C4-2B (cell line): ENCODE results near the gene BMAL1.

Source experiments
- H3K27ac ChIP-seq: fragments of 450-650 bp; 2 replicates; pipeline ENCODE4 v1.5.1; 2017
- ZFX ChIP-seq: fragments of 450-650 bp; IDR thresholded peaks from 2 replicates; pipeline ENCODE4 v1.6.1; 2017
- TF ChIP-seq, protein P1 (sequence below): fragments of 450-650 bp; conservative IDR thresholded peaks from 2 replicates; pipeline ENCODE4 v1.5.1; 2017; ENCODE audit warnings: mild to moderate bottlenecking

Gene BMAL1

DNA sequence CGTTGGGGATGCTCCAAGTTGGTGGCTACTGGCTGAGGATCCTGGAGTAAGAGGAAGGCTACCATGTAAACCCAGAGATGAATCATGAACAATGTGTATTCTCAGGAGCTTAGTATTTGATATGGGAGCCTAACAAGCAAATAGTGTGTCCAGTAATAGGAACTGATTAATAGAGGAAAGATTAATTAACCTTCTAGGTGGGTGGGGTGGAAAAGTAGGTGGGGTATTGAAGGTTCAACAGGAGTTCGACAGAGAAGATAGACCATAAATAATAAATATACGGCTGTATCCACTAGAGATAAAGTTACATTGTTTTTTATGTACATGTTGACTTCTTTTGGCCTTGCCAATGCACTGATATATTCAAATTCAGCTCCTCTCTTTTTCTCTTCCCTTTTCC, 43.1 kb downstream of the BMAL1 start:
- no peak overlapping the region for H3K27ac ChIP-seq
- TF ChIP-seq ZFX, result no peak
- TF ChIP-seq, protein P1, sequence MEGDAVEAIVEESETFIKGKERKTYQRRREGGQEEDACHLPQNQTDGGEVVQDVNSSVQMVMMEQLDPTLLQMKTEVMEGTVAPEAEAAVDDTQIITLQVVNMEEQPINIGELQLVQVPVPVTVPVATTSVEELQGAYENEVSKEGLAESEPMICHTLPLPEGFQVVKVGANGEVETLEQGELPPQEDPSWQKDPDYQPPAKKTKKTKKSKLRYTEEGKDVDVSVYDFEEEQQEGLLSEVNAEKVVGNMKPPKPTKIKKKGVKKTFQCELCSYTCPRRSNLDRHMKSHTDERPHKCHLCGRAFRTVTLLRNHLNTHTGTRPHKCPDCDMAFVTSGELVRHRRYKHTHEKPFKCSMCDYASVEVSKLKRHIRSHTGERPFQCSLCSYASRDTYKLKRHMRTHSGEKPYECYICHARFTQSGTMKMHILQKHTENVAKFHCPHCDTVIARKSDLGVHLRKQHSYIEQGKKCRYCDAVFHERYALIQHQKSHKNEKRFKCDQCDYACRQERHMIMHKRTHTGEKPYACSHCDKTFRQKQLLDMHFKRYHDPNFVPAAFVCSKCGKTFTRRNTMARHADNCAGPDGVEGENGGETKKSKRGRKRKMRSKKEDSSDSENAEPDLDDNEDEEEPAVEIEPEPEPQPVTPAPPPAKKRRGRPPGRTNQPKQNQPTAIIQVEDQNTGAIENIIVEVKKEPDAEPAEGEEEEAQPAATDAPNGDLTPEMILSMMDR, result no peak

GRCh38 chr11:13321431-13321830, 43.8 kb downstream of the BMAL1 start:
- TF ChIP-seq ZFX, result no peak
- TF ChIP-seq, protein P1, result no peak

DNA sequence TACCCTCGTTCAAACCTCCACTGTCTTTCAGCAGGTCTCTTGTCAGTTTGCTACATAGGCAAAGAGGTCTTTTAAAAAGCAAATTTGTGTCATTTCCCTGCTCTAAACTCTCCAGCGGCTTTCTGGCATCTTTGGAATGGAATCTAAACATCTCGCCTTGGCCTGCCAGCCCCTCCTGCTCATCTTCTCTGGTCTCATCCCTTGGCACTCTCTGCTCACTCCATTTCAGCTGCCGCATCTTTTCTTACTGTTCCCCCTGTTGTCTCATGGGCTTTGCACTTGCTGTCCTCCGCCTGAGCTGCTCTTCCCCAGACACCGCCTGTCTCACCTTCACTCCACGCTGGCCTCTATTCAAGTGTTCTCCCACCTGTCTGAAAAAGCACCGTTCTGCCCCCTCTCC, 46.6 kb downstream of the BMAL1 start:
- H3K27ac ChIP-seq, result no peak overlapping the region
- TF ChIP-seq, protein P1, result no peak
- no peak for TF ChIP-seq ZFX

More at GRCh38 chr11:13321431-13321830, 43.8 kb downstream of the BMAL1 start:
- H3K27ac ChIP-seq, result no peak overlapping the region

DNA sequence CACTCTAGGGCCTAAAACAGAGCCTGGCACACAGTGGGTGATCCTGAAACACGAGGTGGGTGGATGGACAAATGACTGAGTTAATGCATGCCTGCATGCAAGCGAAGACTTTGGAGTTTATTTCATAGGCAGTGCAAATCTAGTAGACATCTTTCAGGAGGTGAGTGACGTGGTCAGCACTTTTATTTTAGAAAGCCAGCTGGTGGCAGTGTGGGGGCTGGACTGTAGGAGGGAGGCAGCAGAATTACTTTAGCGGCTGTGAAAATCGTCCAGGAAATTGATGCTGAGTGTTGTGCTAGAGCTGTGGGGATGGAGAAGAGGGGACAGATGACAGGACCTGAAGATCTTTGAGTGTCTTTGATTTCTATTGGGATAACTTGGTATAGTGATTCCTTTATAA, 47.1 kb downstream of the BMAL1 start:
- no peak overlapping the region for H3K27ac ChIP-seq
- no peak for TF ChIP-seq ZFX
- TF ChIP-seq, protein P1, result no peak

DNA sequence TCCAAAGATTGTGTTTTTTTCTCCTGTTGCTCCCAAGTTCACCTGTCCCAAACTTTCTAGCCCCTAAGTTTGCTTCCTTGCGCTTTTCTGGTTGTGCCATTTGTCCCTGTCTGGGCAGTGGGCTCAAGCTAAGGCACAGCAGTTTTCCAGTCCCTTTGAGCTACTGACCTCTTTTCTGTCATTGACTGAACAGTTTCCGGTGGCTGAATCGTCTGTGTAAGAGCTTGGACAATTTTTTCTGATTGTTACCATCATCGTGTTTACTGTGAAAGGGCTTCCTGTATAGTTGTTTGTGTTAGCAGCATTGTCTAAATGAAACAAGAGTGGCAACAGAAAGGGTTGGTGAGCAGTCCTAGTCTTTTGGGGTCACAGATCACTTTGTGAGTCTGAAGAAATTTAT, 49.8 kb downstream of the BMAL1 start:
- no peak overlapping the region for H3K27ac ChIP-seq
- TF ChIP-seq, protein P1, result no peak
- TF ChIP-seq ZFX, result no peak

DNA sequence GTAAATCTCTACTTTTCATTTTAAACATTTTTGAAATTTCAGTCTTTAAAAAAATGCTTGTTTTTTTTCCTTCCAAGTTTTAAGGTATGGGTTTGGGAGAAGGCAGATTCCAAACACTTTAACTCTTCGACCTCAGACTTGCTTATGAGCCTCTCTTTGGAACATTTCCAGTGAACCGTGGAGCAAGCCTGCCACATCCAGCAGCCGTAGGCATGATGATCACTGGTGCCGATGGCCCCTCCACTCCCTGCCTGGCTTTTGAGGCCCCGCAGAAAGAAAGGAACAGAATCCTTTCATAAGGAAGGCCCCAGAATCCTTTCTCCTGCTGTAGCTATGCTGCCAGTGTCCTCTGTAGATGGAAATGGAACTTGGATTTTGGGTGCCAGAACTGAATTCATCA, 50.7 kb downstream of the BMAL1 start:
- no peak overlapping the region for H3K27ac ChIP-seq
- TF ChIP-seq, protein P1, result no peak
- TF ChIP-seq ZFX, result no peak

DNA sequence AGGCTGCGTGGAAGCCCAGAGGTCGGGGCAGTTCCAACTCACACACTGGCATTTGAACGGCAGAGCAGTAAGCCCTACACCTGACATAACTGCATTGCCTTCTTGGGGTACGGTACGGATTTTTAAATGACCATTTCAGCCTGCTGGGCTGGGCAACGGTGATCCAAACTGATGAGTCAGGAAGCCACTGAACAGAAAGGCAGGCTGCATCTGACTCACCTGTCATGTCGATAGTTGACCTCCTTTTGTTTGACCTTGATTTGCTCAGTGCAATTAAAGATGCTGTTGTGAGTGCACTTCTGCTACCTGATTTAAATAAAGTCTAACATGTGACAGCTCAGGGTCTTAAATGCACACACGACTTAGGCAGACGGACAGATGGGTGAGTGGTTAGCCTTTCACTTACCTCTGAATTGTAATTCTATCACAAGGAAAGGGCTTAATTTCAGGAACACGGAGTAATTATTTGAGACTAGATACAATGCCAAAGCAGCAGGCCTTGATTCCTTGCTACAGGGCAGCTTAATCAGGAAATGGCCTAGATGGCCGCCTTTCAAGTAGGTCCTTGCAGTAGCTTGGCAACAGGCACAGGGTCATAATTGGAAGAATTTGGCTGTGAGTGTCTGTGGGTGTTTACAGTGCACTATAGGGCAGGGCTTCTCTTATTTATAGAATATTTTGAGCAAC, 52.2 kb downstream of the BMAL1 start:
- H3K27ac ChIP-seq, result peak overlapping the region; percentile 55
- TF ChIP-seq ZFX, result no peak
- TF ChIP-seq, protein P1, result no peak
